NCI-H2171 (cell line): ENCODE measurements around the gene AKR1C8.

Experiments used
- DNase-seq: peaks from one replicate; lab custom pipeline; 2025; lab: John Stamatoyannopoulos, UW

Gene AKR1C8

DNA sequence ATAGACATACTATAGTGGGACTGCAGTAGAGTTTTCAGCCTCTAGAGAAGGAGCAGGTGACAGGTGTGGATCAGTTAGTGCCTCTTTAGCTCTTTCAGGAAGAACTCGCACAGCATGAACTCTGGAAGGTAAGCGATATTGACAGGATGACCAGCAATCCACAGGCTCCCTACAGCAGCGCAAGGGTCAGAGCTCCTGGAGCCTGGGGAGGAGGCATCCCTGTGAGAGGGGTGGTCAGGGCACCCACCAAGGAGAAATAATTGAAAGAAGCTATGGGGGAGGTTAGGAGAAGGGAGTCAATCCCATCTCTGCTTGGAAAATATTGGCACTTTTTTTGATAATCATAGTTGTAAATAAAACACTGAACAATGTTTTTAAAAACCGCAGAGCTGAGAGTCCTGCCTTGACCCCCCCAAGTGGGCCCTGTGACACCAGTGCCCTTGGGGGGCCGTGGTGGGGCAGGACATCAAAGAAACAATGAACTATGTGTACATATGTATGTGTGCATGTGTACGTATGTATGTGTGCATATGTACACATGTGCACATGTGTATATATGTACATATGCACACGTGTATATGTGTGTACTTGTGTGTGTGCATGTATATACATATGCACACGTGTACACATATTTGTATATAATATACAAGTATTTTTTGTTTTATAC is 77.0 kb downstream of the AKR1C8 start:
- DNase-seq: no peak

DNA sequence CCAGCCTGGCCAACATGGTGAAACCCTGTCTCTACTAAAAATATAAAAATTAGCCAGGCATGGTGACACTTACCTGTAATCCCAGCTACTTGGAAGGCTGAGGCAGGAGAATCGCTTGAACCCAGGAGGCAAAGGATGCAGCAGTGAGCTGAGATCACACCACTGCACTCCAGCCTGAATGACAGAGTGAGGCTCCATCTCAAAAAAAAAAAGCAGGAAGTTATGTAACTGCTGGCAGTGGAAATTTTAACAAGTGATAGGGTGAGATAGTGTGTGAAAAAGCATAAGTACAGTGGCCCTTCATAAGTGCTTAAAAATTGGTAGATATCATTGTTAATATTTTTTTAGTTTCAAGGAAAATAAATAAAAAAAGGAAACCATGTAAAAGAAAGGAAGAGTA is 78.4 kb downstream of the AKR1C8 start:
- DNase-seq: no peak

DNA sequence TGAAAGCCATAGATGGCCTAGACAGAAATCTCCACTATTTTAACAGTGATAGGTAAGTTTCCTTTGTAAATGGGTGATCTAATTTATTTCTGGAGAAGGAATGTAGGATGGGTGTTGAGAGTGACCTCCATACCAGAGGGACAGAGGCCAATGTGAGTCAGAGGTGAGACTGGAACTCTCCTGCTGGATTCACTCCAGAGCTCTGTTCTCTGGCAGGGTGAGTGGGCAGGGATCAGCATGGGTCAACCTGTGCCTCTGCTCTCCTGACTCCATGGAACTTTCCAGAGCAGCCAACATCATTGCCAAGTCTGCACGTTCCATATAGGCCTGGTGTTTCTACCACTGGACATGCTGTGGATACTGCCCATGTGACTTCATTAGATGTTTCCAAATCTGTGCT is 79.3 kb downstream of the AKR1C8 start:
- DNase-seq: no peak
